Fibroblast of lung (primary cell): ENCODE results near the gene TSR3. TPM values are rescaled to one million over a fixed set of nuclear protein-coding genes. Genes with fewer than 3 reads are reported as not detected.

ENCODE experiments used
- DNase-seq, 2 donors: peaks; one replicate each; pipeline versions ENCODE4 v3.0.0 to v3.0.0-alpha.2; 2010; ENCODE audit warnings: low read depth in 2 of 2
- H2AFZ ChIP-seq: 2 replicates; pipeline ENCODE4 v1.5.1; 2012; ENCODE audit warnings: low read length, control low read depth, inconsistent platforms
- H3K27ac ChIP-seq: 2 replicates; pipeline ENCODE4 v1.5.1; 2011; ENCODE audit warnings: low read length, control low read depth; ENCODE audit not compliant: insufficient read depth
- H3K27me3 ChIP-seq: 2 replicates; pipeline ENCODE4 v1.5.1; 2011; ENCODE audit warnings: mild to moderate bottlenecking, low read length; ENCODE audit not compliant: control insufficient read depth, insufficient read depth
- H3K36me3 ChIP-seq: 2 replicates; pipeline ENCODE4 v1.5.1; 2011; ENCODE audit warnings: low read length; ENCODE audit not compliant: control insufficient read depth, insufficient read depth
- H3K4me1 ChIP-seq: 2 replicates; pipeline ENCODE4 v1.5.1; 2011; ENCODE audit warnings: low read length; ENCODE audit not compliant: control insufficient read depth, insufficient read depth; ENCODE audit errors: extremely low read depth
- H3K4me2 ChIP-seq: 2 replicates; pipeline ENCODE4 v1.5.1; 2011; ENCODE audit warnings: low read length, control low read depth; ENCODE audit not compliant: insufficient read depth; ENCODE audit errors: extremely low read depth
- H3K4me3 ChIP-seq, 4 experiments: fragments of 200-600 bp in 1 of 4; sonication (generic) in 1 of 4; replicated peaks in 1 of 4; 2 replicates each; pipeline ENCODE4 v1.5.1; 2011 to 2016; ENCODE audit warnings: low read length in 4 of 4, low read depth in 3 of 4, mild to moderate bottlenecking in 3 of 4, control low read depth in 2 of 4, inconsistent platforms in 1 of 4, mixed read lengths in 1 of 4; ENCODE audit not compliant: insufficient read depth in 1 of 4; ENCODE audit errors: control extremely low read depth in 1 of 4
- H3K79me2 ChIP-seq: 2 replicates; pipeline ENCODE4 v1.5.1; 2012; ENCODE audit warnings: mild to moderate bottlenecking, low read length, inconsistent platforms; ENCODE audit not compliant: control insufficient read depth, insufficient read depth
- H3K9ac ChIP-seq: 2 replicates; pipeline ENCODE4 v1.5.1; 2011; ENCODE audit warnings: mild to moderate bottlenecking, low read length, control low read depth; ENCODE audit not compliant: insufficient read depth
- H3K9me3 ChIP-seq: 2 replicates; pipeline ENCODE4 v1.5.1; 2012; ENCODE audit warnings: low read depth, low read length; ENCODE audit not compliant: control insufficient read depth, insufficient read depth
- H4K20me1 ChIP-seq: 2 replicates; pipeline ENCODE4 v1.5.1; 2011; ENCODE audit warnings: low read length; ENCODE audit not compliant: control insufficient read depth, insufficient read depth; ENCODE audit errors: extremely low read depth
- EZH2 ChIP-seq: IDR thresholded peaks from 2 replicates; pipeline ENCODE4 v1.5.1; 2012; ENCODE audit warnings: low read length, control low read depth, mild to moderate bottlenecking; ENCODE audit errors: missing control alignments
- polyA plus RNA-seq, 2 donors: library from polyadenylated mRNA; depleted of rRNA in 1 of 2; stranded (reverse) in 1 of 2; unstranded in 1 of 2; fragments of >200 nt; gene quantifications; 2 replicates each; pipeline ENCODE4 v1.2.1, GENCODE V29; 2011 to 2012; ENCODE audit warnings: missing spikeins in 1 of 2
- total RNA-seq: library from RNA; depleted of rRNA; stranded (reverse); fragments of >200 nt; gene quantifications from 2 replicates; pipeline ENCODE4 v1.2.1, GENCODE V29; 2014
- TF ChIP-seq, protein P1 (sequence below), 2 donors: IDR thresholded peaks in 1 of 2; conservative IDR thresholded peaks in 1 of 2; 1 replicate in 1 of 2; 2 replicates in 1 of 2; pipeline ENCODE4 v1.5.1; 2011 to 2012; ENCODE audit warnings: low read length in 2 of 2, control low read depth in 1 of 2, inconsistent platforms in 1 of 2, low read depth in 1 of 2, mild to moderate bottlenecking in 1 of 2

TSR3 gene
- total and polyA plus RNA-seq, 2 donors (not counting 1 experiment from before 2014, with no cell fraction given): 36.2 to 77.6 TPM

GRCh38 chr16:1314399-1315068 lies 37.1 kb downstream of the TSR3 start:
- DNase-seq: no peak
- H2AFZ ChIP-seq: no peak overlapping the region
- peaks cover 48% of the 10 kb centered on the region for H3K36me3 ChIP-seq
- H3K79me2 ChIP-seq: peaks cover 88% of the 10 kb centered on the region
- no peak overlapping the region for H3K4me3 ChIP-seq
- H4K20me1 ChIP-seq: peaks cover 3% of the 10 kb centered on the region
- peaks cover 10% of the 10 kb centered on the region for H3K4me1 ChIP-seq
- H3K27me3 ChIP-seq: no peaks in the 10 kb centered on the region
- H3K4me2 ChIP-seq: no peak overlapping the region
- TF ChIP-seq, protein P1, sequence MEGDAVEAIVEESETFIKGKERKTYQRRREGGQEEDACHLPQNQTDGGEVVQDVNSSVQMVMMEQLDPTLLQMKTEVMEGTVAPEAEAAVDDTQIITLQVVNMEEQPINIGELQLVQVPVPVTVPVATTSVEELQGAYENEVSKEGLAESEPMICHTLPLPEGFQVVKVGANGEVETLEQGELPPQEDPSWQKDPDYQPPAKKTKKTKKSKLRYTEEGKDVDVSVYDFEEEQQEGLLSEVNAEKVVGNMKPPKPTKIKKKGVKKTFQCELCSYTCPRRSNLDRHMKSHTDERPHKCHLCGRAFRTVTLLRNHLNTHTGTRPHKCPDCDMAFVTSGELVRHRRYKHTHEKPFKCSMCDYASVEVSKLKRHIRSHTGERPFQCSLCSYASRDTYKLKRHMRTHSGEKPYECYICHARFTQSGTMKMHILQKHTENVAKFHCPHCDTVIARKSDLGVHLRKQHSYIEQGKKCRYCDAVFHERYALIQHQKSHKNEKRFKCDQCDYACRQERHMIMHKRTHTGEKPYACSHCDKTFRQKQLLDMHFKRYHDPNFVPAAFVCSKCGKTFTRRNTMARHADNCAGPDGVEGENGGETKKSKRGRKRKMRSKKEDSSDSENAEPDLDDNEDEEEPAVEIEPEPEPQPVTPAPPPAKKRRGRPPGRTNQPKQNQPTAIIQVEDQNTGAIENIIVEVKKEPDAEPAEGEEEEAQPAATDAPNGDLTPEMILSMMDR (conservative IDR thresholded peaks at IDR 0.05 in 1 of 2, IDR thresholded peaks at IDR 0.05 in 1 of 2; ENCODE audit: low read depth in 1 of 2, low read length in 2 of 2): no peak
- TF ChIP-seq EZH2: no peak
- H3K27ac ChIP-seq: no peak overlapping the region
- H3K9me3 ChIP-seq: no peaks in the 10 kb centered on the region
- H3K9ac ChIP-seq: no peak overlapping the region

DNA sequence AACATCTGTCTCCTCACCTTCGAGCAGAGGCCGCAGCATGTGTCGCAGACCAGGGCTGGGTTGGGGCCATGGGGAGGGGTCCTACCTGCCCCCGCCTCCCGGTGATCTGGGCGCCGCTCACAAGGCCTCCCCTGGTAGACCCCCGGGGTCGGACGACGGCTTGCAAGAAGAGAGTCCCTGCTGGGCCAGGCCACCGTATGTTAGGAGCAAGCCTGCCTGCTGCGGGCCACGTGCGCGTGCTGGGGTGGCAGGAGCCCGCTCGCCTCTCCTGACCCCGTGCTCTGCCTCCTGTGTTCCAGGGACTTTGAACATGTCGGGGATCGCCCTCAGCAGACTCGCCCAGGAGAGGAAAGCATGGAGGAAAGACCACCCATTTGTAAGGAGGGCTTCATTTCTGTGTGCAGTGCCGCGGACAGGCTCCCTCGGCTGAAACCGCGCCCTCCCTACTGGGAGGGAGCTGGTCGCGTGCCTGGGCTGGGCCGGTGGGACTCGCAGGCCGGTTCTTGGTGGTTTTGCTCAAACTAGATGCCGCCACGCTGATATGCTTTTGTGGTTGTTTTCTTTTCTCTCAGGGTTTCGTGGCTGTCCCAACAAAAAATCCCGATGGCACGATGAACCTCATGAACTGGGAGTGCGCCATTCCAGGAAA lies 37.8 kb downstream of the TSR3 start:
- DNase-seq: no peak
- Histone ChIP-seq H3K9ac (no peak overlapping the region), H3K4me3 (no peak overlapping the region), H4K20me1 (peaks cover 3% of the 10 kb centered on the region), H3K79me2 (peaks cover 83% of the 10 kb centered on the region), H2AFZ (no peak overlapping the region), H3K27ac (no peak overlapping the region), H3K4me1 (peaks cover 10% of the 10 kb centered on the region), H3K9me3 (no peaks in the 10 kb centered on the region), H3K27me3 (no peaks in the 10 kb centered on the region), H3K36me3 (peaks cover 42% of the 10 kb centered on the region), H3K4me2 (no peak overlapping the region)
- TF ChIP-seq EZH2: no peak
- TF ChIP-seq, protein P1 (conservative IDR thresholded peaks at IDR 0.05 in 1 of 2, IDR thresholded peaks at IDR 0.05 in 1 of 2; ENCODE audit: low read depth in 1 of 2, low read length in 2 of 2): no peak

DNA sequence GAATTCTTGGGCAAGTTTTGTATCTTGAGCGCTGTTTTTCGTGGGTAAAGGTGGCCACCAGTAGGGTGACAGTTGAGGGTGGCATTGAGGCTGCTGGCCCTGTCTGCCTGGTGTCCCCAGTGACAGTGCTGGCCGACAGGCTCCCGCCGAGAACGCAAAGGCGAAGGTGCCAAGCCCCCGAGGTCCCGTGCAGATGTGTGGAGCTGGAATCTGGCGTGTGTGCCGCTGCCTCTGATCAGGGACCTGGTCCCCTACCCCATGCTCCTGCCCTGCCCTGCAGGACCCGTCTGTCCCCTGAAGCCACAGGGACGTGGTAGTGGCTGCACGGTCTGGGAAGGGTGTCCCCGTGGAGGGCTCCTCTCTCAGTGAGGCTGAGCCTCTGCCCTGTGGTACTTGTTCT lies 38.8 kb downstream of the TSR3 start:
- H3K9me3 ChIP-seq: no peaks in the 10 kb centered on the region
- peaks cover 3% of the 10 kb centered on the region for H4K20me1 ChIP-seq
- peaks cover 10% of the 10 kb centered on the region for H3K4me1 ChIP-seq
- H2AFZ ChIP-seq: no peak overlapping the region
- no peak for TF ChIP-seq EZH2
- TF ChIP-seq, protein P1 (conservative IDR thresholded peaks at IDR 0.05 in 1 of 2, IDR thresholded peaks at IDR 0.05 in 1 of 2; ENCODE audit: low read depth in 1 of 2, low read length in 2 of 2): no peak
- no peak overlapping the region for H3K9ac ChIP-seq
- DNase-seq: no peak
- H3K36me3 ChIP-seq: peaks cover 36% of the 10 kb centered on the region
- no peak overlapping the region for H3K4me3 ChIP-seq
- peaks cover 77% of the 10 kb centered on the region for H3K79me2 ChIP-seq
- H3K4me2 ChIP-seq: no peak overlapping the region
- no peaks in the 10 kb centered on the region for H3K27me3 ChIP-seq
- no peak overlapping the region for H3K27ac ChIP-seq
